Vagina (tissue), 2 donors: Measurements from ENCODE around the gene CCKAR.

Experiments used
- POLR2A ChIP-seq, 2 donors: fragments of 450-650 bp; IDR thresholded peaks; one replicate each; pipeline ENCODE4 v1.6.1; 2017; ENCODE audit warnings: antibody characterized with exemption in 2 of 2, mild to moderate bottlenecking in 2 of 2, moderate library complexity in 2 of 2
- POLR2AphosphoS5 ChIP-seq, 2 donors: sonication (generic); formaldehyde crosslinking; IDR thresholded peaks; one replicate each; pipeline ENCODE4 v1.9.0; 2017; ENCODE audit warnings: antibody characterized with exemption in 2 of 2, mild to moderate bottlenecking in 2 of 2, low read depth in 1 of 2; ENCODE audit not compliant: insufficient read depth in 1 of 2
- TF ChIP-seq, protein P1 (sequence below), 3 experiments: fragments of 450-650 bp in 2 of 3; fragments of 200-600 bp in 1 of 3; sonication (generic) in 1 of 3; IDR thresholded peaks; one replicate each; pipeline ENCODE4 v1.5.1; 2017 to 2019; ENCODE audit warnings: antibody characterized with exemption in 3 of 3, mild to moderate bottlenecking in 2 of 3, moderate library complexity in 2 of 3

DNA sequence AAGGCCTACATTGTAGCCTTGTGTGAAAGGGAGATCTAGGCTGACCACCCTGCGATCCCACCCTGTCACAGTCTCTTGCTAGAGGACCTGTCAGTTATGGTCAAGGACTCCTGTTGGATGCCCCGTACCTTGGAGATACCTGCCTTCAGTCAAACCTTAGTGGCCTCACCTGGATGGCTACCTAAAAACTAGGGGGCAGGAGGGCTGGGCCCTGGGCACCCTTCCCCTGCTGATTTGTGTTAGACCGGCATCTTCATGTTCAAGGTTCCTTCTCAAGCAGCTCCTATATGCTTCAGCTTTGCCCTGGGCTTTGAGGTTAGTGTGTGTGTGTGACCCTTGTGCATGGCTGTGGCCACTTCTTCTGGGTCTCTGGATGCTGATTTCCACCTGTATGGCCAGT lies 35.3 kb downstream of the CCKAR start:
- TF ChIP-seq, protein P1, sequence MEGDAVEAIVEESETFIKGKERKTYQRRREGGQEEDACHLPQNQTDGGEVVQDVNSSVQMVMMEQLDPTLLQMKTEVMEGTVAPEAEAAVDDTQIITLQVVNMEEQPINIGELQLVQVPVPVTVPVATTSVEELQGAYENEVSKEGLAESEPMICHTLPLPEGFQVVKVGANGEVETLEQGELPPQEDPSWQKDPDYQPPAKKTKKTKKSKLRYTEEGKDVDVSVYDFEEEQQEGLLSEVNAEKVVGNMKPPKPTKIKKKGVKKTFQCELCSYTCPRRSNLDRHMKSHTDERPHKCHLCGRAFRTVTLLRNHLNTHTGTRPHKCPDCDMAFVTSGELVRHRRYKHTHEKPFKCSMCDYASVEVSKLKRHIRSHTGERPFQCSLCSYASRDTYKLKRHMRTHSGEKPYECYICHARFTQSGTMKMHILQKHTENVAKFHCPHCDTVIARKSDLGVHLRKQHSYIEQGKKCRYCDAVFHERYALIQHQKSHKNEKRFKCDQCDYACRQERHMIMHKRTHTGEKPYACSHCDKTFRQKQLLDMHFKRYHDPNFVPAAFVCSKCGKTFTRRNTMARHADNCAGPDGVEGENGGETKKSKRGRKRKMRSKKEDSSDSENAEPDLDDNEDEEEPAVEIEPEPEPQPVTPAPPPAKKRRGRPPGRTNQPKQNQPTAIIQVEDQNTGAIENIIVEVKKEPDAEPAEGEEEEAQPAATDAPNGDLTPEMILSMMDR (IDR thresholded peaks at IDR 0.05), result no peak
- TF ChIP-seq POLR2A (IDR thresholded peaks at IDR 0.05) (no peak), POLR2AphosphoS5 (IDR thresholded peaks at IDR 0.05; ENCODE audit: insufficient read depth in 1 of 2, low read depth in 1 of 2) (no peak)
